Smooth muscle cell (in vitro differentiated cells): Measurements from ENCODE around the gene EPM2A. TPM values are rescaled to one million over a fixed set of nuclear protein-coding genes. Genes with fewer than 3 reads are reported as not detected.

Source experiments
- DNase-seq: peaks from one replicate; lab custom pipeline; 2025; ENCODE audit not compliant: unreplicated experiment; lab: John Stamatoyannopoulos, UW
- H2AFZ ChIP-seq: fragments of 200-600 bp; sonication (generic); 2 replicates; pipeline ENCODE4 v1.6.0; 2016; ENCODE audit warnings: antibody characterized with exemption, low read depth, mild to moderate bottlenecking
- H3F3A ChIP-seq: fragments of 200-600 bp; sonication (generic); 2 replicates; pipeline ENCODE4 v1.6.0; 2017; ENCODE audit warnings: antibody characterized with exemption, low read depth
- H3K27ac ChIP-seq: fragments of 200-600 bp; sonication (generic); 2 replicates; pipeline ENCODE4 v1.5.1; 2016; ENCODE audit warnings: low read depth, mild to moderate bottlenecking
- H3K27me3 ChIP-seq: fragments of 200-600 bp; sonication (generic); 2 replicates; pipeline ENCODE4 v1.6.1; 2016; ENCODE audit warnings: low read depth, mild to moderate bottlenecking
- H3K36me3 ChIP-seq: fragments of 200-600 bp; sonication (generic); 2 replicates; pipeline ENCODE4 v1.5.1; 2016; ENCODE audit warnings: low read depth
- H3K4me1 ChIP-seq: fragments of 200-600 bp; sonication (generic); 2 replicates; pipeline ENCODE4 v1.5.1; 2016; ENCODE audit warnings: low read depth
- H3K4me2 ChIP-seq: fragments of 200-600 bp; sonication (generic); 2 replicates; pipeline ENCODE4 v1.6.0; 2016; ENCODE audit warnings: mild to moderate bottlenecking
- H3K4me3 ChIP-seq: fragments of 200-600 bp; sonication (generic); 2 replicates; pipeline ENCODE4 v1.5.1; 2016; ENCODE audit warnings: mild to moderate bottlenecking
- H3K79me2 ChIP-seq: fragments of 200-600 bp; sonication (generic); 2 replicates; pipeline ENCODE4 v1.6.0; 2016; ENCODE audit warnings: low read depth, mild to moderate bottlenecking
- H3K9ac ChIP-seq: fragments of 200-600 bp; sonication (generic); 2 replicates; pipeline ENCODE4 v1.6.0; 2016; ENCODE audit warnings: low read depth
- H3K9me3 ChIP-seq: fragments of 200-600 bp; sonication (generic); replicated peaks from 2 replicates; pipeline ENCODE4 v1.5.1; 2016; ENCODE audit warnings: low read depth
- H4K20me1 ChIP-seq: fragments of 200-600 bp; sonication (generic); 2 replicates; pipeline ENCODE4 v1.6.0; 2016; ENCODE audit warnings: low read depth
- WGBS: methylation state at CpG from one replicate; pipeline ENCODE4 v1.1.7; 2016; ENCODE audit warnings: low lambda C conversion rate; 5-methylcytosine and 5-hydroxymethylcytosine counted together
- polyA plus RNA-seq: library from polyadenylated mRNA; unstranded; fragments of >200 nt; fragmentation: Nextera tagmentation; extraction: Ambion mirVana; gene quantifications from 2 replicates; pipeline ENCODE4 v1.2.1, GENCODE V29; 2016
- total RNA-seq: library from RNA; depleted of rRNA; stranded (reverse); fragments of >200 nt; gene quantifications from 2 replicates; pipeline ENCODE4 v1.2.3, GENCODE V29; 2014
- TF ChIP-seq, protein P1 (sequence below): fragments of 200-600 bp; sonication (generic); IDR thresholded peaks from 2 replicates; pipeline ENCODE4 v1.5.1; 2017; ENCODE audit warnings: borderline replicate concordance, mild to moderate bottlenecking, antibody characterized with exemption; ENCODE audit not compliant: insufficient read depth, poor library complexity, severe bottlenecking

EPM2A gene
- total and polyA plus RNA-seq, 2 experiments from 2014 or later = 2.8 to 5.3 TPM

- no peak for DNase-seq
- H3K9me3 ChIP-seq = no peaks in the 10 kb centered on the region
- H4K20me1 ChIP-seq = no peaks in the 10 kb centered on the region
- H2AFZ ChIP-seq = no peak overlapping the region
- no peak overlapping the region for H3K4me2 ChIP-seq
- no peaks in the 10 kb centered on the region for H3F3A ChIP-seq
- H3K79me2 ChIP-seq = no peaks in the 10 kb centered on the region
- 95% methylated on average over 1 of the region's 1 CpG for WGBS
- H3K36me3 ChIP-seq = no peaks in the 10 kb centered on the region
- H3K9ac ChIP-seq = no peak overlapping the region
- no peak overlapping the region for H3K27ac ChIP-seq
- H3K4me3 ChIP-seq = no peak overlapping the region
- H3K4me1 ChIP-seq = peaks cover 6% of the 10 kb centered on the region
- TF ChIP-seq, protein P1, sequence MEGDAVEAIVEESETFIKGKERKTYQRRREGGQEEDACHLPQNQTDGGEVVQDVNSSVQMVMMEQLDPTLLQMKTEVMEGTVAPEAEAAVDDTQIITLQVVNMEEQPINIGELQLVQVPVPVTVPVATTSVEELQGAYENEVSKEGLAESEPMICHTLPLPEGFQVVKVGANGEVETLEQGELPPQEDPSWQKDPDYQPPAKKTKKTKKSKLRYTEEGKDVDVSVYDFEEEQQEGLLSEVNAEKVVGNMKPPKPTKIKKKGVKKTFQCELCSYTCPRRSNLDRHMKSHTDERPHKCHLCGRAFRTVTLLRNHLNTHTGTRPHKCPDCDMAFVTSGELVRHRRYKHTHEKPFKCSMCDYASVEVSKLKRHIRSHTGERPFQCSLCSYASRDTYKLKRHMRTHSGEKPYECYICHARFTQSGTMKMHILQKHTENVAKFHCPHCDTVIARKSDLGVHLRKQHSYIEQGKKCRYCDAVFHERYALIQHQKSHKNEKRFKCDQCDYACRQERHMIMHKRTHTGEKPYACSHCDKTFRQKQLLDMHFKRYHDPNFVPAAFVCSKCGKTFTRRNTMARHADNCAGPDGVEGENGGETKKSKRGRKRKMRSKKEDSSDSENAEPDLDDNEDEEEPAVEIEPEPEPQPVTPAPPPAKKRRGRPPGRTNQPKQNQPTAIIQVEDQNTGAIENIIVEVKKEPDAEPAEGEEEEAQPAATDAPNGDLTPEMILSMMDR = no peak
- no peaks in the 10 kb centered on the region for H3K27me3 ChIP-seq
Measured at GRCh38 chr6:145728444-145729385, 6.6 kb downstream of the EPM2A start.

DNA sequence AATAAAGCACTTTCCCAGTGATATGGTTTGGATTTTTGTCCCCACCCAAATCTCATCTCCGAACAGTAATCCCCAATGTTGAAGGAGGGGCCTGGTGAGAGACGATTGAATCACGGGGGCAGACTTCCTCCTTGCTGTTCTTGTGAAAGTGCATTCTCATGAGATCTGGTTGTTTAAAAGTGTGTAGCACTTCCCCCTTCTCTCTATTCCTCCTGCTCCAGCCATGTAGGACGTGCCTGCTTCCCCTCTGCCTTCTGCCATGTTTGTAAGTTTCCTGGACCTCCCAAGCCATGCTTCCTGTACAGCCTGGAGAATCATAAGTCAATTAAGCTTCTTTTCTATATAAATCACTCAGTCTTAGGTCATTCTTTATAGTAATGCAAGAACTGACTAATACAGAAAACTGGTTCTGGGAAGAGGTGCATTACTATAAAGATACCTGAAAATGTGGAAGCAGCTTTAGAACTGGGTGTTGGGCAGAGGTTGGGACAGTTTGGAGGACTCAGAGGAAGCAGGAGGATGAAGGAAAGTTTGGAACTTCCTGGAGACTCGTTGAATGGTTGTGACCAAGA is 7.4 kb downstream of the EPM2A start:
- Histone ChIP-seq H3K36me3 (no peaks in the 10 kb centered on the region), H3K9me3 (no peaks in the 10 kb centered on the region), H3K27me3 (no peaks in the 10 kb centered on the region), H3K4me1 (no peaks in the 10 kb centered on the region), H3F3A (no peaks in the 10 kb centered on the region), H2AFZ (no peak overlapping the region), H3K9ac (no peak overlapping the region), H4K20me1 (no peaks in the 10 kb centered on the region), H3K4me2 (no peak overlapping the region), H3K4me3 (no peak overlapping the region), H3K27ac (no peak overlapping the region), H3K79me2 (no peaks in the 10 kb centered on the region)
- TF ChIP-seq, protein P1 = no peak
- no peak for DNase-seq
- 86% methylated on average over 5 of the region's 5 CpGs for WGBS

GRCh38 chr6:145725570-145725969 is 9.8 kb downstream of the EPM2A start:
- no peak overlapping the region for H2AFZ ChIP-seq
- H3K9me3 ChIP-seq = no peaks in the 10 kb centered on the region
- no peak overlapping the region for H3K4me3 ChIP-seq
- no peak overlapping the region for H3K9ac ChIP-seq
- no peaks in the 10 kb centered on the region for H4K20me1 ChIP-seq
- no peaks in the 10 kb centered on the region for H3K79me2 ChIP-seq
- no peaks in the 10 kb centered on the region for H3K27me3 ChIP-seq
- WGBS = 86% methylated on average over 2 of the region's 2 CpGs
- TF ChIP-seq, protein P1 = no peak
- no peaks in the 10 kb centered on the region for H3K4me1 ChIP-seq
- no peak overlapping the region for H3K27ac ChIP-seq
- H3F3A ChIP-seq = no peaks in the 10 kb centered on the region
- H3K4me2 ChIP-seq = no peak overlapping the region
- H3K36me3 ChIP-seq = no peaks in the 10 kb centered on the region
- no peak for DNase-seq

DNA sequence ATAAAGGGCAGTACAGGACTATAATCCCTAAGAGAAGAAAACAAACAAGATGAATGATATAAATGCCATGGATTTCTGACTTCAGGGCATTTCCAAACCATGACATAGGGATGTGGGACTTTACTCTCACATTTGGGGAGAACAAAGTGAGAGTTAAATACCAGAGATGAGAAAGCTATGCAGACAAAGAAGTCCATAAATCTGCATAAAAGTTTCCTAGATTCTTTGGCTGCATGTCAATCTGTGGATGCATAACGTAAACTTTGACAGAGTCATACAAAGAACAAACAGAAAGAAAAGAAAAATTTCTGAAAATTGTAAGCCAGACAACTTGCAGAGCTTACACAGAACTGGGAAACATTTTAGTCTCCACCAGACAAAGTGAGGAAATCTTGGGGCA is 11.7 kb downstream of the EPM2A start:
- H3K9me3 ChIP-seq = no peaks in the 10 kb centered on the region
- H3K4me1 ChIP-seq = no peaks in the 10 kb centered on the region
- H2AFZ ChIP-seq = no peak overlapping the region
- H3K27me3 ChIP-seq = no peaks in the 10 kb centered on the region
- no peaks in the 10 kb centered on the region for H3K36me3 ChIP-seq
- H3F3A ChIP-seq = no peaks in the 10 kb centered on the region
- TF ChIP-seq, protein P1 = no peak
- H4K20me1 ChIP-seq = no peaks in the 10 kb centered on the region
- no peaks in the 10 kb centered on the region for H3K79me2 ChIP-seq
- no peak overlapping the region for H3K27ac ChIP-seq
- DNase-seq = no peak
- H3K9ac ChIP-seq = no peak overlapping the region
- H3K4me3 ChIP-seq = no peak overlapping the region
- H3K4me2 ChIP-seq = no peak overlapping the region
- 75% methylated on average over 1 of the region's 1 CpG for WGBS
